HCT116 (cell line): ENCODE results near the gene CSAD. TPM values are rescaled to one million over a fixed set of nuclear protein-coding genes. Genes with fewer than 3 reads are reported as not detected.

Experiments used
- ATAC-seq: fragments of 200-7000 bp; cut with Tn5 transposase; 2 replicates; pipeline ENCODE4 v1.9.1; 2020; ENCODE audit warnings: mild to moderate bottlenecking, moderate library complexity
- BruUV-seq: library from RNA; stranded (reverse); fragments of 400-500 nt; replicated peaks from 2 replicates; lab custom pipeline; 2021; lab: Mats Ljungman, UMichigan
- CTCF ChIA-PET: fragments of 300-600 bp; sonication (Branson Sonifier 250); formaldehyde crosslinking; loops from one replicate; lab custom pipeline; 2021; ENCODE audit warnings: antibody characterized with exemption; lab: Charles Lee
- POLR2A ChIA-PET: fragments of 300-600, 350-600 bp; sonication (Branson Sonifier 250); formaldehyde crosslinking; loops from one replicate; lab custom pipeline; 2021; ENCODE audit warnings: antibody characterized with exemption; lab: Charles Lee
- RAD21 ChIA-PET, 2 experiments: fragments of 300-600 bp; sonication (Branson Sonifier 250); formaldehyde crosslinking; loops; one replicate each; lab custom pipeline; 2023; ENCODE audit warnings: low total read pairs in 2 of 2; ENCODE audit not compliant: uncharacterized antibody in 2 of 2, unreplicated experiment in 2 of 2, low non-redundant PET in 1 of 2; lab: Charles Lee
- DNase-seq: peaks from one replicate; pipeline ENCODE4 v3.0.0-alpha.2; 2010; ENCODE audit warnings: low read depth, low spot score
- H2AFZ ChIP-seq: fragments of 200-600 bp; shearing (Covaris generic), sonication (generic); 2 replicates; pipeline ENCODE4 v1.6.1; 2017; ENCODE audit warnings: low read depth, mixed run types, mixed read lengths, antibody characterized with exemption, low read length; ENCODE audit not compliant: poor library complexity, severe bottlenecking
- H3K27ac ChIP-seq: 2 replicates; pipeline ENCODE4 v1.5.1; 2012; ENCODE audit warnings: low read depth, low read length
- H3K27me3 ChIP-seq: fragments of 200-600 bp; sonication (generic); 2 replicates; pipeline ENCODE4 v1.6.1; 2016; ENCODE audit warnings: mixed run types, low read length, mixed read lengths; ENCODE audit not compliant: insufficient read depth
- H3K36me3 ChIP-seq, 2 experiments: fragments of 200-500 bp in 1 of 2; fragments of 200-600 bp in 1 of 2; sonication (Bioruptor generic) in 1 of 2; sonication (generic) in 1 of 2; 2 replicates each; pipeline versions ENCODE4 v1.5.1 to v1.6.1; 2014 to 2016; ENCODE audit warnings: low read length in 2 of 2, inconsistent platforms in 1 of 2, mixed read lengths in 1 of 2, mixed run types in 1 of 2; ENCODE audit not compliant: insufficient read depth in 2 of 2, control insufficient read depth in 1 of 2
- H3K4me1 ChIP-seq, 2 experiments: fragments of 200-600 bp in 1 of 2; sonication (generic) in 1 of 2; 2 replicates each; pipeline versions ENCODE4 v1.5.1 to v1.6.1; 2012 to 2017; ENCODE audit warnings: low read length in 2 of 2, inconsistent platforms in 1 of 2, mild to moderate bottlenecking in 1 of 2, mixed read lengths in 1 of 2, mixed run types in 1 of 2, moderate library complexity in 1 of 2; ENCODE audit not compliant: insufficient read depth in 2 of 2, control insufficient read depth in 1 of 2
- H3K4me2 ChIP-seq: fragments of 200-600 bp; sonication (generic); 2 replicates; pipeline ENCODE4 v1.6.1; 2017; ENCODE audit warnings: mixed run types, low read length, mixed read lengths
- H3K4me3 ChIP-seq, 2 experiments: fragments of 200-600 bp in 1 of 2; sonication (generic) in 1 of 2; replicated peaks in 1 of 2; 2 replicates each; pipeline ENCODE4 v1.5.1; 2011 to 2016; ENCODE audit warnings: low read length in 2 of 2, control low read depth in 1 of 2, low read depth in 1 of 2, mild to moderate bottlenecking in 1 of 2, mixed read lengths in 1 of 2, mixed run types in 1 of 2
- H3K79me2 ChIP-seq: fragments of 200-600 bp; sonication (generic); 2 replicates; pipeline ENCODE4 v1.6.1; 2017; ENCODE audit warnings: mild to moderate bottlenecking, mixed run types, low read length, moderate library complexity, mixed read lengths; ENCODE audit not compliant: insufficient read depth
- H3K9ac ChIP-seq: fragments of 200-600 bp; sonication (generic); 2 replicates; pipeline ENCODE4 v1.6.1; 2016; ENCODE audit warnings: low read length, mixed read lengths
- H3K9me2 ChIP-seq: fragments of 200-600 bp; sonication (generic), shearing (Covaris generic); 2 replicates; pipeline ENCODE4 v1.6.1; 2017; ENCODE audit warnings: mixed run types, mild to moderate bottlenecking, moderate library complexity; ENCODE audit not compliant: insufficient read depth
- H3K9me3 ChIP-seq, 2 experiments: fragments of 200-500 bp in 1 of 2; fragments of 200-600 bp in 1 of 2; sonication (Bioruptor generic) in 1 of 2; sonication (generic) in 1 of 2; 2 replicates each; pipeline ENCODE4 v1.6.1; 2014 to 2017; ENCODE audit warnings: low read length in 2 of 2, mixed read lengths in 2 of 2, inconsistent platforms in 1 of 2, low read depth in 1 of 2, mild to moderate bottlenecking in 1 of 2, mixed run types in 1 of 2, moderate library complexity in 1 of 2; ENCODE audit not compliant: control insufficient read depth in 1 of 2, insufficient read depth in 1 of 2
- H4K20me1 ChIP-seq: fragments of 200-600 bp; sonication (generic), shearing (Covaris generic); 2 replicates; pipeline ENCODE4 v1.6.1; 2017; ENCODE audit warnings: mixed run types, mild to moderate bottlenecking, moderate library complexity; ENCODE audit not compliant: insufficient read depth
- ATF3 ChIP-seq: IDR thresholded peaks from 2 replicates; pipeline ENCODE4 v1.6.1; 2012
- CEBPB ChIP-seq: IDR thresholded peaks from 2 replicates; pipeline ENCODE4 v1.6.1; 2012; ENCODE audit warnings: low read depth
- EGR1 ChIP-seq: IDR thresholded peaks from 2 replicates; pipeline ENCODE4 v1.6.1; 2012; ENCODE audit warnings: low read depth
- FOSL1 ChIP-seq: IDR thresholded peaks from 2 replicates; pipeline ENCODE4 v1.6.1; 2012; ENCODE audit warnings: low read depth
- REST ChIP-seq: IDR thresholded peaks from 2 replicates; pipeline ENCODE4 v1.6.1; 2012; ENCODE audit warnings: low read depth
- SP1 ChIP-seq: IDR thresholded peaks from 2 replicates; pipeline ENCODE4 v1.6.1; 2012; ENCODE audit warnings: low read depth
- TCF7L2 ChIP-seq: IDR thresholded peaks from 2 replicates; pipeline ENCODE4 v1.7.0; 2011; ENCODE audit warnings: borderline replicate concordance, inconsistent platforms; ENCODE audit not compliant: insufficient read depth, insufficient read length; ENCODE audit errors: extremely low read depth
- YY1 ChIP-seq: IDR thresholded peaks from 2 replicates; pipeline ENCODE4 v1.6.1; 2011; ENCODE audit warnings: low read length, low read depth, moderate library complexity, mild to moderate bottlenecking; ENCODE audit not compliant: insufficient replicate concordance; ENCODE audit errors: extremely low read depth
- ZBTB33 ChIP-seq: IDR thresholded peaks from 2 replicates; pipeline ENCODE4 v1.6.1; 2011; ENCODE audit warnings: mild to moderate bottlenecking, low read length, moderate library complexity; ENCODE audit not compliant: insufficient replicate concordance; ENCODE audit errors: extremely low read depth
- ZNF274 ChIP-seq: fragments of 200-500 bp; sonication (Bioruptor generic); IDR thresholded peaks from 2 replicates; pipeline ENCODE4 v1.6.1; 2014; ENCODE audit warnings: mild to moderate bottlenecking, low read depth, low read length, inconsistent platforms
- intact Hi-C: fragments of 100-400 bp; cut with micrococcal nuclease; formaldehyde crosslinking; loops from 2 replicates; pipeline ENCODE4 v1.10.0; 2022
- total RNA-seq: library from RNA; stranded (reverse); gene quantifications from one replicate; pipeline ENCODE4 v1.2.1, GENCODE V29; 2021; ENCODE audit not compliant: unreplicated experiment

Gene CSAD
- total RNA-seq, 1 experiment from 2014 or later, result 20.3 TPM

- POLR2A ChIA-PET, result no interaction called here
- no peak overlapping the region for H3K4me3 ChIP-seq
- H3K9ac ChIP-seq, result no peak overlapping the region
- intact Hi-C loops, result no loop called here
- H3K9me3 ChIP-seq, result no peaks in the 10 kb centered on the region
- no peaks in the 10 kb centered on the region for H4K20me1 ChIP-seq
- DNase-seq (no peak), ATAC-seq (no peak)
- no TSS peak for BruUV-seq
- RAD21 ChIA-PET, result no interaction called here
- H2AFZ ChIP-seq, result no peak overlapping the region
- H3K9me2 ChIP-seq, result no peaks in the 10 kb centered on the region
- H3K27ac ChIP-seq, result no peak overlapping the region
- peaks cover 26% of the 10 kb centered on the region for H3K79me2 ChIP-seq
- CTCF ChIA-PET, result interaction anchor here (0.6 to 2.5 kb wide), 5 partner anchors 11 to 135 kb away, joined by 3 to 12 read pairs (median 3); partner anchors contain the start of gene AAAS
- no peaks in the 10 kb centered on the region for H3K27me3 ChIP-seq
- TF ChIP-seq CEBPB, result no peak
- TF ChIP-seq ZBTB33, result no peak
- TF ChIP-seq EGR1, result no peak
- TF ChIP-seq SP1, result no peak
- TF ChIP-seq FOSL1, result no peak
- TF ChIP-seq TCF7L2, result no peak
- no peak for TF ChIP-seq ATF3
- no peak for TF ChIP-seq REST
- TF ChIP-seq YY1, result no peak
- TF ChIP-seq ZNF274, result no peak
- H3K36me3 ChIP-seq, result peaks cover 47 to 51% of the 10 kb centered on the region in 2 experiments; a peak in 3 of 4 replicates
- peaks cover 7 to 11% of the 10 kb centered on the region in 2 experiments for H3K4me1 ChIP-seq
- H3K4me2 ChIP-seq, result no peak overlapping the region
Measured at GRCh38 chr12:53186745-53187144, 6.0 kb upstream of the CSAD start.
